Head of caudate nucleus (tissue), 42 donors: Measurements from ENCODE around the gene APLNR.
"Not testable (repeated sequence)": the region's sequence is repeated elsewhere in the genome, so short reads cannot be mapped to it uniquely, and the experiment has no call there.

ENCODE experiments used
- DNase-seq, 42 donors: peaks; one replicate each; pipeline versions ENCODE4 v3.0.0 to v3.0.0-alpha.2; 2020 to 2021; ENCODE audit warnings: mixed read lengths in 7 of 42
- intact Hi-C: fragments of 100-400 bp; cut with DNase I; formaldehyde crosslinking; loops from one replicate; pipeline ENCODE4 v1.15.0; 2022

APLNR gene

GRCh38 chr11:57237204-57237681 is at the start of gene APLNR:
Gene APLNR (minus strand): TSS chr11:57237250. CDS start chr11:57237004, 246 bp downstream.
- intact Hi-C loops = no loop called here
- peak in 1 of 42 donors; percentile 9 for DNase-seq

DNA sequence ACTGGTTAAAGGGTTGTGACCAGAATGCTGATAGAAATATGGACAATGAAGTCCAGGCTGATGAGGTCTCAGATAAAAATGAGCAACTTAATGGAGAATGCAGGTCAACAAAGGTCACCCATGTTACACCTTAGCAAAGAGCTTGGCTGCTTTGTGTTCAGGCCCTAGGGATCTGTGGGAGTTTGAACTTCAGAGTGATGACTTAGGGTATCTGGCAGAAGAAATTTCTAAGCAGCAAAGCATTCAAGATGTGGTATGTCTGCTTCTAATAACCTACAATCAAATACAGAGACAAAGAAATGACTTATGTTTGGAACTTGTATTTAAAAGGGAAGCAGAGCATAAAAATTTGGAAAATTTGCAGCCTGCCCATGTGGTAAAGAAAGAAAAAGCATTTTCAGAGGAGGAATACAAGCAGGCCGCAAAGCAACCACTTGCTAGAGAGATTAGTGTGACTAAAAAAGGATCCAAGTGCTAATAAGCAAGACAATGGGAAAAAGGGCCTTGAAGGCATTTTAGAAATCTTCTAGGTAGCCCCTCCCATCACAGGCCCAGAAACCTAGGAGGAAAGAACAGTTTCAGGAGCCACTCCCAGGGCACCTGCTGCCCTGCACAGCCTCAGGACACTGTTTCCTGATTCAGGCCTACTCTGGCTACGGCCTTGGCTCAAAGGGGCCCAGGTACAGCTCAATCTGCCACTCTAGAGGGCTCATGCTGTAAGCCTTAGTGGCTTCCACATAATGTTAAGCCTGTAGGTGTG is 46.4 kb upstream of the APLNR start:
- DNase-seq = no peak
- intact Hi-C loops = no loop called here

DNA sequence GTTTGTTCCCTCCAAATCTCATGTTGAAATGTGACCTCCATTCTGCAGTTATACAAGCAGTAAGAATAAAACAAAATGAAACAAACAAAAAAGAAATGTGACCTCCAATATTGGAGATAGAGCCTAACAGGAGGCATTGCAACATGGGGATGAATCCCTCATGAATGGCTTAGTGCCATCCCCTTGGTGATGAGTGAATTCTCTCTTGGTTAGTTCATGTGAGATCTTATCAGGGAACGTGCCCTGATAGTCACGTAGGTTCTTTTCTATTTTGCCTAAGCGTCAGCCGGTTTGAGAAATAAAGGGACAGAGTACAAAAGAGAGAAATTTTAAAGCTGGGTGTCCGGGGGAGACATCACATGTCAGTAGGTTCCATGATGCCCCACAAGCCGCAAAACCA is 44.5 kb upstream of the APLNR start:
- DNase-seq, intact Hi-C loops: not testable (repeated sequence)

DNA sequence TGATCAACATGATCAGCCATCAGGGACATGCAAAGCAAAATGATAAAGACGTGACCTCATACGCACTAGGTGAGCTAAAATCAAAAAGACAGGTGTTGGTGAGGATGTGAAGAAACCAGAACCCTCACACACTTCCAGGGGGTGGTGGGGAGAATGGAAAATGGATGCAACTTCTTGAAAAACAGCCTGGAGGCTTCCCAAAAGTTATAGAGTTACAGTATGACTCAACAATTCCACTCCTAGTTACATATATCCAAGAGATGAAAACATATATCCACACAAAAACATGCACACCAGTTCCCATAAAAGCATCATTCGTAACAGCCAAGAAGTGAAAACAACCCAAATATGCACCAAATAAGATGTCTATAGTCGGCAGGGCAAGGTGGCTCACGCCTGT is 42.1 kb upstream of the APLNR start:
- intact Hi-C loops = no loop called here
- DNase-seq = no peak

GRCh38 chr11:57278721-57279095 is 41.7 kb upstream of the APLNR start:
- no peak for DNase-seq
- intact Hi-C loops = no loop called here

DNA sequence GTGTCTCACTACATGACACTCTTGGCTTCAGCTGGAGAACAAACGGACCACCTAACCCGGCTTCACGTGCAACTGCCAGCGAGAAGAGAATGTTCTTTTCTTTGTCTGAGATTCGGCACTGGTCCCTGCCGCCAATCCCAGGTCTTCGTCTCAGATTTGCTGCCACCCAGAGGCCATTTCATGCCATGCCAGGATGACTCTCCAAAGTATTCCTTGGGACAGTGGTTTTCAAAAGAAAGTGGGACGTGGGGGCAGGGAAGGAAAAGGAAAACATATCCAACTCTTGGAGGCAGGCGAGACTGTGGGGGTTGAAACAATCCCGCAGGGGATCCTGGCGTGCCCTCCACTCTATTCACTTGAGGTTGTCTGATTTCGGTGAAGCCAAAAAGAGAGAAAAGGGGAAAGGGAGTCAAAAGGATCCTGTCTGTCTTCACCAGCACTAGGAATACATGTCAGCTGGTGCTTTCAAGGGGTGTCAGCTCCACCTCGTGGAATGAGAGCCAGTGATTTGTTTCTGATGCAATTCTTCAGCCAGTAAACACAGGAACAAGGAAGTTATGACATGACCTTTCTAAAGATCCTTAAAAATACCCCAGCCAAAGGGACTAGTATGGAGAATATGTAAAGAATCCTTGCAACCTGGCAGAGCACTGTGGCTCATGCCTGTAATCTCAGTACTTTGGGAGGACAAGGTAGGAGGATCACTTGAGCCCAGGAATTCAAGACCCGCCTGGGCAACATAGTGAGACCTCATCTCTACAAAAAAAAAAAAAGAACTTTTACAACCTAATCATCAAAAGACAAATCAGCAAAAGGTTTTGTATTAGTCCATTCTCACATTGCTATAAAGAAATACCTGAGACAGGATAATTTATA is 41.0 kb upstream of the APLNR start:
- intact Hi-C loops = no loop called here
- peak; percentile 61 to 91 (median 76) for DNase-seq

- no peak for DNase-seq
- intact Hi-C loops = no loop called here
Observed at GRCh38 chr11:57276971-57277675, 40.1 kb upstream of the APLNR start.

GRCh38 chr11:57276169-57276970 is 39.3 kb upstream of the APLNR start:
- intact Hi-C loops = no loop called here

DNA sequence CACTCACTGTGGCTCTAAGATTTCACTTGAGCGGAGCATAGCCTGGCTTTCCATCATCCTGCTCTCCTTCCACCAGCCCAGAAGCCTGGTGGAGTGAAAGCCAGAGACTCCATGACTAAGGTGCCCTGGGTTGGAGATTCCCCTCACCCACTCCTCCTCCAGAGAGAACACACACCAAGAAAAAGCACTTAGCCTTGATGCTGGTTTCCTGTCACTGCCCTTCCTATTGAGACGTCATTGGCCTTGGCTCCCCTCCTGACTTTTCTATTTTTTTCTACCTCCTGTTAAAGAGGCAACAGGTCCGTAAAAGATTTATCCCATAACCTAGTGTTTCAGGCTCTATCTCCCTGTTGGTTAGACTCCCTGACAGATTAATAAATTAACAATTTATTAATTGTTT is 38.5 kb upstream of the APLNR start:
- DNase-seq = no peak
- intact Hi-C loops = no loop called here

More at GRCh38 chr11:57276169-57276970, 39.3 kb upstream of the APLNR start:
- DNase-seq = no peak

- no peak for DNase-seq
- intact Hi-C loops = no loop called here
Observed at GRCh38 chr11:57274904-57275498, 38.0 kb upstream of the APLNR start.

- DNase-seq = no peak
- intact Hi-C loops = no loop called here
Observed at GRCh38 chr11:57273448-57274058, 36.5 kb upstream of the APLNR start.

DNA sequence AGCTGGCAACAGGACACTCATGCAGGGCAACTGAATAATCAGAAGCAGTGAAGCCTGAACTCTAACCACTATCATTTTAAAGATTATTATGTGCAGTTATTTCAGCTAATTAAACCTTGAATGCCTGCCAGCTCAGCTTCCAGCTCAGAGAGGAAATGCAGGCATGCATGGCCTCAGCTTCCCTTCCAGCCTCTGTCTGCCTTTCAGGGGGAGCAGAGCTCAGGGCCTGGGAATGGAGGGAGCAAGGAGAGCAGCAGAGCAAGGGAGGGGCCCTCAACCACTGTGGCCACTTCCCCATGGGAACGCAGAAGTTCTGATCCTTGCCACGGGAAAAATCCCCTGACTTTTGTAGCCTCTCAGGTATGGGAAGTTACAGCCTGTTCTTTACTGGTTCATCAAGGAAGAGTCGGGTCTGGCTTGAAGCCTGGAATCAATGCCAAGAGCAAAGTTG is 32.5 kb upstream of the APLNR start:
- intact Hi-C loops = no loop called here
- DNase-seq = no peak

DNA sequence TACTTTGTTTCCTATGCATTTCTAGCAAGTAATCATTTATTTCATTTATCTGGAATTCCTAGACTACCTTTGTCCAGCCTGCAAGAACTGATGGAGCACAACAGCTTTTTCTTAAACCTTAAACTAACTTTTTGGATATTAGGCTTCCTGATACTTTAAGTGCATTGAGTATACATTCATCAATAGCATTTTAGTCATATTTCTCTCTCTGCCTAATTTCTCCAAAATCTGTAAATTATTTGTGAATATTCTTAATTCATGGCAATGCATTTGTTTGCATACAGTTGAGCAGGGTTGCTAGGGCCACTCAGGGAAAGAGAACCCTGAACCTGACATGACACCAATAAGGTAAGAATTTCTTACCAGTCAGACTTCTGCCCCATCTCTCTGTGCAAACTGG is 29.1 kb upstream of the APLNR start:
- intact Hi-C loops = no loop called here
- no peak for DNase-seq

DNA sequence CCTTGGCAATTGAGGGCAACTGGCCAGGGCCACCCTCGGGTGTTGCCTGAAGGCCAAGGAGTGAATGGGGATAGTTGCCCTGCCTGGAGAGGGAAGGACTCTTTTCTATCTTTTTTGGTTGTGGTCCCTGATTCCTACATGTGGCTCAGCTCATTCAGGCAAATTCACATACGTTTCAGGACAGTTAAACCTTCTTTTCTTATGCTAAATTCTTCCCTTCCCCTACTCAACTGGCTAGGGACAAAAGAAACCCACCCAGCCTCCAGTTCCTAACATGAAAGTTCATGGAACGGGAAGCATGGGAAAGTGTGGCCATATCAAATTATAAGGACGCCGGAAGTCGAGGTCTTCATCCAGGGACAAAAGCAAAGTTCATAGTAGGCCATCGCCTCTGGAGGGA is 26.3 kb upstream of the APLNR start:
- intact Hi-C loops = no loop called here
- no peak for DNase-seq

DNA sequence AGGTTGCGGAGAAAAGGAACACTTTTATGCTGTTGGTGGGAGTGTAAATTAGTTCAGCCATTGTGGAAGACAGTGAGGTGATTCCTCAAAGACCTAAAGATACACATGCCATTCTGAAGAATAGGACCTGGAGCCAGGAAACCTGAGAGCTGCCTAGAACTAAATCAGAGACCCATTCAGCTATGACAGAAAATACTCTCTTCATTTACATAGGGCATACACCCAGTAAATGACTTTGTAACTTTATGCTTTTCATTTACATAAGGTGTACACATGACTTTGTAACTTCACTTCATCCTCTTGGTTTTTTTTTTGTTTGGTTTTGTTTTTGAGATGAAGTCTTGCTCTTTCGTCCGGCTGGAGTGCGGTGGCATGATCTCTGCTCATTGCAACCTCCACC is 25.1 kb upstream of the APLNR start:
- DNase-seq = no peak
- intact Hi-C loops = no loop called here

GRCh38 chr11:57260937-57261783 is 24.1 kb upstream of the APLNR start:
- intact Hi-C loops = no loop called here
- no peak for DNase-seq

GRCh38 chr11:57256119-57256518 is 19.1 kb upstream of the APLNR start:
- no peak for DNase-seq
- intact Hi-C loops = no loop called here
